GM21423 (cell line): ENCODE measurements around the gene ZNF506.
"Not testable (repeated sequence)": the region's sequence is repeated elsewhere in the genome, so short reads cannot be mapped to it uniquely, and the experiment has no call there.

Source experiments
- ATAC-seq: cut with Tn5 transposase; IDR thresholded peaks from one replicate; pipeline ENCODE4 v1.9.1; 2021; ENCODE audit warnings: mild to moderate bottlenecking, moderate library complexity; ENCODE audit not compliant: unreplicated experiment

ZNF506 gene

GRCh38 chr19:19746286-19747213, 75.0 kb downstream of the ZNF506 start:
- no peak for ATAC-seq

GRCh38 chr19:19745496-19746285, 75.9 kb downstream of the ZNF506 start:
- ATAC-seq: no peak

- ATAC-seq: no peak
Measured at GRCh38 chr19:19744641-19745040, 76.9 kb downstream of the ZNF506 start.

- not testable (repeated sequence) for ATAC-seq
Measured at GRCh38 chr19:19743921-19744320, 77.6 kb downstream of the ZNF506 start.

- no peak for ATAC-seq
Measured at GRCh38 chr19:19743176-19743575, 78.4 kb downstream of the ZNF506 start.

DNA sequence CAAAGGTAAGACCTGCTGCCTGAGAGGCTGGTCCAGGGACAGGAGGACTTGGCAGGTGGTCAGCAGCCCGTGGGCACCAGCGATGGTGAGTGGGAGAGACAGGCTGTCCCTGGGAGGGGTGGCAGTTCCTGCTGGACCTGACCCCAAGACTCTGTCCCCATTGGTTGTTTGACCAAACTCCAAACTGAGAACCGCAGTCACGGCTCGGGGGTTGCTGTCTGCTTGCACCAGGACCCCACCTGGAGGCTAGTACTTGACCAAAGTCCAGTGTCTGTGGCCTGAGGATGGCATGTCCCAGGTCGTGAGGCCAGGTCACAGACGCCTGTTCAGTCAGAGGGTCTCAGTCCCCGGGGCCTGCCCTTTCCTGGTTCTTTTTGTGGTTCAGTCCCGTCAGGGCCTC, 78.8 kb downstream of the ZNF506 start:
- ATAC-seq: no peak
